Measurements from ENCODE around the gene SLC1A1.
A peak's percentile ranks its signal among the peaks of the same experiment; 100 is the strongest.

SLC1A1 gene

DNA sequence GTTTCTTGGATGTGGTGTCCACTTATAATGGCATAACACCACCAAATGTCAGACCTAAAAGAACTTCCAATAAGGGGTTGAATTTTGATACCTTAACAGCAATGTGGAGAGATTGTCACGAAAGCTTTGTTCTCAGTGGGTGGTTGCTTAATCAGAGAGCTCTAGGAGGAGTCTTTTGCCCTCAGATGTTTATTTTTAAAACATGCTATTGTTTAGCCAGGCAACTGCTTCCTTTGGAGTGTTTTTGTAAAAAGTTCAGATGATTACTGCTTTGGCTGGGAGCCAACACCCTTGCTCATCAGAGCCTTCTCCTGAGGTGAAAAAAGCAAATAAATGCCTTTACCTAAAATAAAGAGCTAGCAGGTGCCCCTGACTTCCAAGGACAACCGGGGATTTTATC is 65.0 kb downstream of the SLC1A1 start:
- TF ChIP-seq, protein P1, sequence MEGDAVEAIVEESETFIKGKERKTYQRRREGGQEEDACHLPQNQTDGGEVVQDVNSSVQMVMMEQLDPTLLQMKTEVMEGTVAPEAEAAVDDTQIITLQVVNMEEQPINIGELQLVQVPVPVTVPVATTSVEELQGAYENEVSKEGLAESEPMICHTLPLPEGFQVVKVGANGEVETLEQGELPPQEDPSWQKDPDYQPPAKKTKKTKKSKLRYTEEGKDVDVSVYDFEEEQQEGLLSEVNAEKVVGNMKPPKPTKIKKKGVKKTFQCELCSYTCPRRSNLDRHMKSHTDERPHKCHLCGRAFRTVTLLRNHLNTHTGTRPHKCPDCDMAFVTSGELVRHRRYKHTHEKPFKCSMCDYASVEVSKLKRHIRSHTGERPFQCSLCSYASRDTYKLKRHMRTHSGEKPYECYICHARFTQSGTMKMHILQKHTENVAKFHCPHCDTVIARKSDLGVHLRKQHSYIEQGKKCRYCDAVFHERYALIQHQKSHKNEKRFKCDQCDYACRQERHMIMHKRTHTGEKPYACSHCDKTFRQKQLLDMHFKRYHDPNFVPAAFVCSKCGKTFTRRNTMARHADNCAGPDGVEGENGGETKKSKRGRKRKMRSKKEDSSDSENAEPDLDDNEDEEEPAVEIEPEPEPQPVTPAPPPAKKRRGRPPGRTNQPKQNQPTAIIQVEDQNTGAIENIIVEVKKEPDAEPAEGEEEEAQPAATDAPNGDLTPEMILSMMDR (IDR thresholded peaks at IDR 0.05; ENCODE audit: insufficient read depth, low read length, poor library complexity, severe bottlenecking) = no peak
- Histone ChIP-seq H3K36me3 (ENCODE audit: control insufficient read depth, insufficient read depth, low read length) (no peaks in the 10 kb centered on the region), H3K27me3 (replicated peaks; ENCODE audit: control insufficient read depth, insufficient read depth, low read length) (no peaks in the 10 kb centered on the region), H3K4me3 (replicated peaks; ENCODE audit: low read depth, low read length) (no peak overlapping the region)
- DNase-seq (ENCODE audit: extremely low read depth, insufficient read length) = no peak

DNA sequence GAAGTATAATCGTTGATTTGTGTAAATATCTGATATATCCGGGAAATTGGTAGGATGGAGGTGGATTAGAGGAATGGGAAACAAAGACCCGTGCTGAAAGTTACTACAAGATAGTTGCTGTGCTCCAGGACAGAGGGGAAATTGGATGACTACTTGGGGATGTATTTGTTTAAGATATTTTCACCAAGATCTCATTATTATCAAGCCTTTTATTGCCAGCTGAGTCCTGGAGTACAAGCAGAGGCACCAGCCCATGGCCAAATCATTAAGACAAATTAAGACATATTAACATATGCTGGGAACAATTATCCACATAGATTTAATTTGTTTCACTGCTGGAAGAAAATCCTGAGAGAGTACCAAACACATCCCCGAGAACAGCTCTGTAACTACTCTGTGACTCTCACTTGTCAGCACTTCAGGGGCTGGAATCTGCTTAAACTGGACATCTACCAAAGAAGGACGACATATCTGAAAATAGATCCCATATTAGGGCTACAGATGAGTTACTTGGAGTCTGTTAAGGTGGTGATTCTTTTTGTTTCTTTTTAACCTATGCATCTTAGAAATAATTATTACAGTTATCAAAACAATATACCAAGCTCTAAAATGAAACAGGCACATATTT is 68.2 kb downstream of the SLC1A1 start:
- no peak for DNase-seq (ENCODE audit: extremely low read depth, insufficient read length)
- Histone ChIP-seq H3K36me3 (ENCODE audit: control insufficient read depth, insufficient read depth, low read length) (no peaks in the 10 kb centered on the region), H3K27me3 (replicated peaks; ENCODE audit: control insufficient read depth, insufficient read depth, low read length) (no peaks in the 10 kb centered on the region), H3K4me3 (replicated peaks; ENCODE audit: low read depth, low read length) (no peak overlapping the region)
- TF ChIP-seq, protein P1 (IDR thresholded peaks at IDR 0.05; ENCODE audit: insufficient read depth, low read length, poor library complexity, severe bottlenecking) = no peak

DNA sequence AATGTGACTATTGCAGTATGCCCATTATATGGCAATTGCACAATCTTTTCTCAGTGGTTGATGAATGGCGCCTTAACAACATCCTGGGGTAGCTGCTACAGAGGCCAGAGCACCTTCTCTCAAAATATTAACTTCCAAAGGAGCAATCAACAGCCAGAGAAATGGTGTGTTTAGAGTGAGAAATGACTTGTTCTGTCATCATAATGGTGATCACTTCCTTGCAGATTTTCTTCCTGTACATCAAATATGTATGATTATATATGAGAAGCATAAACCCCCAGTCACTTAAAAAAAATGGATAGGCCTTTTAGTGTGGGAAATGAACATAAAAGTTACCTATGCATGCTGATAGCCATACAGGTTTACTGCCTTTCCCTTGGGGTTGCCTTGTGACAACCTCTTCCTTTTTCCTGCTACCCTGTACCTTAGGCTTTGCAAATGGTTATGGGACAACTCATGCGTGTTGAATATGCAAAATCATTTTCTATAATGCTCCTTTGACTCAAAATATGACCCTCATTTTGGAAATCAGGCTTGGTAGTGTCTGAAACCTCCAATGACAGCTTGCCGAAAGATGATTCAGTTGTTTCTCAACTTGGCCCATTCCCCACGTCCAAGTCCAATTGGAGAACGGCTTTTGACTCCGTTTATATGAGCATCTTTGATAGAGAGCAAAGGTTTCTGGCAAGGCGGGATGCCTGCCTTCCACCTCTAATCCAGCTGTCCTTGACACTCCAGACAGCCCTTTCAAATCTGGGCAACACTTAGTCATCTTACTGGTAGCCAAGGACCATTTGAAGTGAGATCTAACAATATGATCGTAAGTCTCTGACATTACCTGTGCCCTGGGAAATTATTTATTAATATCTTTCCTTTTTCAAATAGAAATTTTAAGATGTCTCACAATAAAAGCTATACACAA is 69.3 kb downstream of the SLC1A1 start:
- Histone ChIP-seq H3K4me3 (replicated peaks; ENCODE audit: low read depth, low read length) (no peak overlapping the region), H3K36me3 (ENCODE audit: control insufficient read depth, insufficient read depth, low read length) (no peaks in the 10 kb centered on the region), H3K27me3 (replicated peaks; ENCODE audit: control insufficient read depth, insufficient read depth, low read length) (no peaks in the 10 kb centered on the region)
- TF ChIP-seq, protein P1 (IDR thresholded peaks at IDR 0.05; ENCODE audit: insufficient read depth, low read length, poor library complexity, severe bottlenecking) = no peak
- peak; percentile 20 for DNase-seq (ENCODE audit: extremely low read depth, insufficient read length)

DNA sequence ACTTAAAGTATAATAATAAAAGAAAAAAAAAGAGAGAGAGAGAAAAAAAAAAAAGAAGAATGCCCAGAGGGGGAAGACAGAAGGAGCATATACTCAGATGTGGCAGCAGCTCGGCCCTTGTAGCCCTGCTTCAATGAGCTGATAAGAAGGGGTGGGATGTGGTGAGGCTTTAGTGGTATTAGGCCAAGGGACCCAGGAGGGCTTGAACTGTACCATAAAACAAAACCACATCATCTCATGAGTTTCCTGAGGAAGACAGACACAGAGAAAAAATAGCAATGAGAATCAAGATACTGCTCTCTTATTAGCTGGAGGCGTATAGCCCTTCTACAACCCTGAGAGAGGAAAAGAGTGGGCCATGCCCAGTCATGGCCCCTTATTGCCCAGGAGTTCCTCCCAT is 72.8 kb downstream of the SLC1A1 start:
- no peaks in the 10 kb centered on the region for H3K36me3 ChIP-seq (ENCODE audit: control insufficient read depth, insufficient read depth, low read length)
- TF ChIP-seq, protein P1 (IDR thresholded peaks at IDR 0.05; ENCODE audit: insufficient read depth, low read length, poor library complexity, severe bottlenecking) = no peak
- no peak overlapping the region for H3K4me3 ChIP-seq (replicated peaks; ENCODE audit: low read depth, low read length)
- DNase-seq (ENCODE audit: extremely low read depth, insufficient read length) = no peak
- H3K27me3 ChIP-seq (replicated peaks; ENCODE audit: control insufficient read depth, insufficient read depth, low read length) = no peaks in the 10 kb centered on the region

DNA sequence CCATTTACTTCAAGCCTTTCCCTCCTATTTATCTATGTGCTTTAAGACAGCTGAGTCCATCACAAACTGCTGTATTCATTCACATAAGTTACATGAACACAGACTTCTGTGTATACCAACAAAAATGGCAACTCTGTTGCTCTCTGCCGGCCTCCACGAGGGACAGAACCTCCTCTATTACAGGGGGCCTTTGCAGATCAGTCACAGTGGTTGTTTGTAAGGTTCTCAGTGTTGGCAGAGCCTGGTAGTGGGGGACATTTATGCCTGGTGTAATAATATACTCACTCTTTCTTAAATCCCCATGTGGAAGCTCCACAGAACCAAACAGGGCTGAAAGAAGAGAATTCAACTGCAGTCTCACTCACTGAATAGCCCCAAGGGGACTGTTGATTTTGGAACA is 76.5 kb downstream of the SLC1A1 start:
- no peak for DNase-seq (ENCODE audit: extremely low read depth, insufficient read length)
- TF ChIP-seq, protein P1 (IDR thresholded peaks at IDR 0.05; ENCODE audit: insufficient read depth, low read length, poor library complexity, severe bottlenecking) = no peak
- Histone ChIP-seq H3K36me3 (ENCODE audit: control insufficient read depth, insufficient read depth, low read length) (no peaks in the 10 kb centered on the region), H3K4me3 (replicated peaks; ENCODE audit: low read depth, low read length) (no peak overlapping the region), H3K27me3 (replicated peaks; ENCODE audit: control insufficient read depth, insufficient read depth, low read length) (no peaks in the 10 kb centered on the region)
